Esophagus mucosa (tissue), 1 donor: ENCODE measurements around the gene PROM2. TPM values are rescaled to one million over a fixed set of nuclear protein-coding genes. Genes with fewer than 3 reads are reported as not detected.

ENCODE experiments used
- total RNA-seq: library from RNA; stranded (reverse); gene quantifications from one replicate; pipeline ENCODE4 v1.2.4, GENCODE V29; 2023
- donor health status: DM: yes; HTN: yes; CAD: no.

Gene PROM2
- total RNA-seq, 1 donor from 2014 or later: 100 TPM

Other genes with a start within 250 kb of the PROM2 start
- gene MAL, start 248.7 kb upstream of the PROM2 start, total RNA-seq: 382 TPM
- 39.5 TPM for gene MRPS5, start 152.6 kb upstream of the PROM2 start, total RNA-seq
- 7.4 TPM for gene ZNF514, start 114.6 kb upstream of the PROM2 start, total RNA-seq
- gene ZNF2, start 108.6 kb upstream of the PROM2 start, total RNA-seq: 1.6 TPM
- gene ZNF892, start 66.9 kb upstream of the PROM2 start, total RNA-seq: 1.3 TPM
- gene KCNIP3, start 22.9 kb downstream of the PROM2 start, total RNA-seq: 0.96 TPM
- gene FAHD2A, start 128.3 kb downstream of the PROM2 start, total RNA-seq: 13.6 TPM
- gene TRIM43B, start 210.3 kb downstream of the PROM2 start, total RNA-seq: not detected